Activated naive CD8-positive, alpha-beta T cell treated with anti-CD3 and anti-CD28 coated beads, Interleukin-2, amount 50 U/mL, for 16 hours (primary cell): ENCODE results near the gene CELF2.

Source experiments
- DNase-seq: peaks from one replicate; pipeline ENCODE4 v3.0.0-alpha.2; 2020; ENCODE audit warnings: low read depth, low spot score

CELF2 gene

DNA sequence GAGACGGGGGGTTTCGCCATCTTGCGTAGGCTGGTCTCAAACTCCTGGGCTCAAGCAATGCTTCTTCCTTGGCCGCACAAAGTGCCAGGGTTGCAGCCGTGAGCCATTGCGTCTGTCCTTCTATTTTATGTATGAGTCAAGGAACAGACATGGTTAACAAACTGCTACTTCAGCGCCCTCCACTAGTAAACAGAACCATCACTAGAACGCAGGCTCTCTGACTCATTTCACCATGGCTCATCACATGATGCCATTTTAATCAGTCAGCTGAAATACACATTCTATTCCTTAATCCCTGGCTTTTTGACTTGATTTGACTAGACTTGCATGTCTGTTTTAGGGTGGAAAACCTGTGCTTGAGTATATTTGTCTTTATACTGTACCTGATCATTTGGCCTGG, 41.3 kb downstream of the CELF2 start:
- no peak for DNase-seq

DNA sequence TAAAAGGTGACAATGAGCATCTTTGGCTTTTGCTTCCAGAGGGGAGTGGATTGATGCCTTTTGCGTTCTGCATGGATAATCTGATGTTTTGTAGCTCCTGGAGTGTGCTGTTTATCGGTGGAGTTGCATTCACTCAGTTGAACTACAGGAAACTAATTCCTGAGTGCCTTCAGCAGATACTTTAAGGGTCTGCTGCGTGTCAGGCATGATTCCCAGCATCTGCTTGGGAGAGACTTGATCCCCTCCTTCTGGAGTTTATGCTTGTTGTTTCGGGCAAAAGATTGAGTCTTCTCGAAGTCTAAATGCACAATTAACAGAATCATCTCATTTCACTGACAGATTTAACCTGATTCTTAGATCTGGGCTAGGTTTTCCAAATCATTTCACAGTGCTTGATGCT, 46.2 kb downstream of the CELF2 start:
- no peak for DNase-seq

DNA sequence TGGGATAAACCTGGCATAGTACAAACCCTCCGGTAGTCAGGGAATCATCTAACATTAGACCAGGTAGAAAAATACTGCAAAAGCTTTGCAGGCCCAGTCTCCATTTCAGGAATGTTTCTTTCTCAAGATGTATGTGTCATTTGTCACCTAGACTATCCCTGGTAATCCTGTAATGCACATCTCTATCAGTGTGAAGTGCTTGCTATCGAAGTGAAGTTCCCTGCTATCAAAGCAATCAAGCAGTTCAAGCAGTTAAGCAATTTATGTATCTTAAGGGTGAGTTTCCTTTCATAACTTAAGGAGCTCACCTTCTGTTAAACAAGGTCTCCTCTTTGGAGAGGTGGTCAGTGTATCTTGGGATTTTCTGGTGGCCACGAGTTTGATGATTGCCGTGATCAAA, 47.2 kb downstream of the CELF2 start:
- no peak for DNase-seq

DNA sequence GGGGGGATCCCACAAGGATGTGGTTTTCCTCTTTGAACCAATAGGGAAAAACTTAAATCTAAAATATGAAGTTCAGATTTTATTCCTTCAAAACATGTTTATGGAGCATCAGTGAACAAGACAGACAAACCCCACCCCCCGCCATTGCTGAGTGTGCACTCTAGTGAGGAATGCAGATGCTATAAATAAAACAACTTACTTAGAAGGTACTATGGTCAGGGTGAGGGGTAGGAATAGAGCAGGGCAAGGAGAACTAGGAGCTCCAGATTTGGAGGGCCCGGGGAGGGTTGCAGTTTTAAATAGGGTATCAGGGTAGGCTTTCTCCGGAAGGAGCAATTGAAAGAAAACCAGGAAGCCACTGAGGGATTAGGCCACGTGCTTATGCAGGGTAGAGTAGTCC, 47.9 kb downstream of the CELF2 start:
- no peak for DNase-seq

DNA sequence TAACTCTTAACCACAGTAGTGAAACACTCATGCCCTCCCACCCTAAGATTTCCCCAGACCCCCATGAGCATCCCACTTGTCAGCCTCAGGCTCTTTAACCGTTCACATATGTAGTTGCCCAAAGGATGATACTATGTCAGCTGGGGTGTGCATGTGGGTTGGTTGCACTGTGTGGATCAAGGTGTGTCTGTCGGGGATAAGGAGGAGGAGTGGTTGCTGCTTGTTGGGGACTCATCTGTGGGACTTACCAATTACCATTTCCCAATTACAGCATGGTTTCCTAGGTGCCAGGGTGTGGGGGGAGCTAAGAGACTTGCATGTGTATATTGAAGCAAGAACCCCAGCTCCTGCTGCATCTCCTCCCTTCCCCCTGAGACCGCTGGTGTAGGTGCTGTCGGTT, 48.8 kb downstream of the CELF2 start:
- no peak for DNase-seq

DNA sequence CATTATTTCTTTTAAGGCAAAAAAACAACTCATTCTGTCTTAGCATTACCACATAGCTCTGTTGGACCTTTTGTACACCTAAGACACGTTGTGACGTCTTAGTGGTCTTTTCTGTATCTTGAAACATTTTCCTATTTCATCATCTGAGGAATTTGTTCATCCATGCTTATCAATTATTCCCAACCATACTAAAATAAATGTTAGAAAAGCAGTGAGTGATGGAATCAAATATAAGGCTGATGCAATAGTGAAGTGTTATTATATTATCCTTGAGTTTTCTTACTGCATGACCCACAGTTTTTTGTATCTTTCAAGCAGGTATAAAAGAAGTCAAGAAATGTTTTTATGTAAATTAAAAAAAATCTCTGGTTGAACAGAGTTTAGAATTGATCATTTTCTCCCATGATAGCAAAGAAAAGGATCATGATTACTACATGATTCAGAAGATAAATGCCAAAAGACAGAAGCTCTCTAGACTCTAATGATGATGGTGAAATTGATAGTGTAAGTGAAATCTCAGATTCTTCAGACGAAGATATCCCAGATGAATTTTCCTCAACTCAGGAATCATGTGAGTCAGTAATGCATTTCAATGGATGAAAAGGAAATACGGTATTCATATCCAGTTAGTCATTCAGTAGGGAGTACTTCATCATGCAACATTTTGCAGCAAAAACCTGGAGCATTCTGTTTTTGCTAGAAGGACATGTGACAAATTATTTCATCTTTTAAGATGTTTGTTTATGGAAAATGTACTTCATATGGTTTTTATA, 51.4 kb downstream of the CELF2 start:
- DNase-seq: no peak

DNA sequence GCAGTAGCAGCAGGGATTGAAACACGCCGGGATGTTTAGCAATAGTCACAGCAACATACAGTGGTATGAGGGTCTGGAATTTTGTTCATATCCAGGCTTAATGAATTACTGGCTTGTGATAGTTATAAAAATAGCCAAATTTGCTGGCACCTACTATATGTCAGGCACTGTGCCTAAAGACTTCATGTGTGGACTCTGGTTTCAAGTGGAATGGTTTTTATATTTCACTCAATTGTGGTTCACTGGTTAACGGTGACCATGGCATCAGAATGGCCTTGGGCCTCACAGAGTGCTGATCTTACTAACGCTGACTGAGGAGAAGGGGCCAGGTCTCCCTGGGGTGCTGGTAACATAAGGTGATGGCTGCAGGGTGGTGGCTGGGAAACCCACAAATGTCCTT, 55.7 kb downstream of the CELF2 start:
- no peak for DNase-seq

DNA sequence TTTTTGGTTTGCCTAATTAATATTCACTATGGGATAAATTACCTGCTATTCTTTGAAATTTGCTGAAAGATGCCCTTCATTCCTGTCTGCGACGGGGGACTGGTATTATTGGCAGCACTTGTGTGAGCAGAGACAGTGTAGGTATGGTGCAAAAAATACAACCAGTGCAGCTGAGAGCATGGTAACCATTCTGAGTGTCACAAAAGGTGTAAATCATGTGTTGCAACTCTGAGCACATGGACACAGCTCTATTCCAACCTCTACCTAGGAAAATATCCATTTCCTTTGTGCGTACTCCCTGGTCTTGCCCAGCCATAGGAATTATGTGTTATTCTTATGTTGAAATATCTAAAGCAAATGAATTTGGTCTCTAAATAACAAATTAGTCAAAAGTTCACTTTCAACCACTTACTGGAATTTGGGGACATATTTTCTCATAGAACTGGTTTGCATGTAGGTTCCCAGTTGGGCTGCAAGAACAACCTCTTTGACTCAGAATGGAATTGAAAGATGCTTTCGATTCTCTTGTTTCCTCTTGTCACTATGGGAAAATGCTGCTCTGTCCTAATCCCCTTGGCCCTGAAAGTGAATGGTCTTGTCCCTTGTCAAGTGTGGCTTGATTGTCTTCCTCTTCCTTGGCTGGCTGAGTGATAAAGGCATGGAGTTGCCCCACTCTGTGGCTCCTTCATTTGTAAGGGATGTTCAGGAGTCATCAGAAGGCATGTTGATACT, 57.0 kb downstream of the CELF2 start:
- no peak for DNase-seq

DNA sequence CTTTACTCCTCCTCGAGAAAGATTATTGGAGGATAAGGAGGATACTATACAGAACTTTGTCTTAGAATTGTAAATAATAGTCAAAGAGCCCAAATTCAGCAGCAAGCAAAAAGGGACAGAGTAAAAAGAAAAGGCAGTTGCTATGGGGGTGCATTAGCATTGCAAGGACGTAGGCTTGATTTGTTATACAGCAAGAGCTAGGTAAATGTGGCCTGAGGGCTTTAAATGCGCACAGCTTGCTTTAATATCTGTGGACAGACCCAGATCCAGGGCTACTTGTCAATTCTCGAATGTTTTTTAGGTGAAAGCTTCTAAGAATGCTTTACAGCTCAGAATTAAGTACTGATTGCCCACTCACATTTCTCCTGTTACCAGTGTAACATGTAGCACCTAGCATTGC, 58.5 kb downstream of the CELF2 start:
- DNase-seq: no peak

DNA sequence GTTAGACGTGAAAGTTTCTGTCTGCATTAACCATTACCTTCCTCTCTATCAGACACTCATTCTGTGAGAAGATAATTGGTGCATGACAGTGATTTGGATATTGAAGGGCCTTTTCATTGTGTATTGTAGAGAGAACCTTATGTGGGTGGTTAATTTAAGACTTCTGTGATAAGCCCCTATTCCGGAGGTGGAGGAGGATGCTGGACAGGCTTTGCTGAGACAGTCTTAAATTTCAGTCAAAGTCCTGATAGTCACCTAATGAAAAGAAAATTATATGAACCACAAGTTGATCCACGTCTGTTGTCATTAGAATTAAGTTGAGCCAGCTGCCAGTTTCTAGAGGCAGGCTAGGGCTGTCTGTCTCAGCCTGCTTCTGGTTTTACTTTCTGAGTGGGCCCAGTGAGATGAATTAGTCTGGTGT, 62.9 kb downstream of the CELF2 start:
- no peak for DNase-seq

DNA sequence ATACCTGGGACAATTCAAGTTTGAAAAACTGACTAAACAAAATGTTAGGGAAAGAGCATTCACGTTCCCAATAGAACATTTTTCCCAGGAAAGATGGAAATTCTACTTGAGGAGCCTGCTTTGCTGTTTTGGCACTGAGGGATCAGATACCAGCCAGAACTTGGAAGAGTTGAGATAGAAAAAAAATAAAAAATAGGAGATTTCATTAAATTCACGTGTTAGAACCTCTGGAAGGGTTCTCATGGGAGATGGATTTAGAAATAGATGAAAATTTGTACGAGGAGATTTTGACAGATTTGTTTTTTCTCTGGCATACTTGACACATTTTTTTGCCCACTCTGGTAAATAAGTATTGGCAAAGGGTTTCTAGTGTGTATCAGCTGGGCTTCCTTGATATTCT, 63.7 kb downstream of the CELF2 start:
- no peak for DNase-seq

DNA sequence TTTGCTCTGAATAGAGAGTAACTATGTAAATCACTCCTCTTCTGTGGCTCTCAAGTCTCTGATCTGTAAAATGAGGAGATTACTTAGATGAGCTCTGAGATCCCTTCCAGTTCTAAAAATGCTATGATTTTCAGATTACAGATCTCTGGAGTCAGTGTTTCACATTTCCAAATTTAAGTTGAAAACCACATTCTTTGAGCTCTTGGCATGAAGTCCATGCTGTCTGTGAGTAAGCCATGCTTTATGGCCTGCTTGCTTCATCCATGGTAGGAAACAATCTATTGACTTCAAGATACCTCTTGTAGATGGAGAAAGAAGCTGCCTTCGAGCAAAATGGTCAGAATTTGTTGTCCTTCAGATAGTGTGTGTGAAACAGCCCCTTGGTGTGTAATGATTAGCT, 64.9 kb downstream of the CELF2 start:
- no peak for DNase-seq

DNA sequence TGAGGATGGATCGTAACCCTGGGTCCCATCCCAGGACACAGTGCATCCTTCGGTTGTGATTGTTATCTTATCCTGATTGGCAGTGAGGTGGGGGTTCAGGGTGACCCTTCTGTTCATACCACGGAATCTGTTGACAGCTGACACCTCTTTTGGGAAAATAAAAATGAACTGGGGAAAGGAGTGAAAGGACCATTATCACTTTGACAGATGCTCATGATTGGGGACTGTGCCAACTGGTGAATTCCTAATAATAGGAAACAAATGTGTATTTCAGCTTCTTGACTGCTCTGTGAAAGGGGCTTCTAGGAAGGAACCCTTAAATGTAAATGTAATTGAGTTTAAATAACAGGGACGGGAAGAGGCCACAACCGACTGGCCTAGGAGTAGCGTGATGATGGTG, 65.4 kb downstream of the CELF2 start:
- DNase-seq: no peak

DNA sequence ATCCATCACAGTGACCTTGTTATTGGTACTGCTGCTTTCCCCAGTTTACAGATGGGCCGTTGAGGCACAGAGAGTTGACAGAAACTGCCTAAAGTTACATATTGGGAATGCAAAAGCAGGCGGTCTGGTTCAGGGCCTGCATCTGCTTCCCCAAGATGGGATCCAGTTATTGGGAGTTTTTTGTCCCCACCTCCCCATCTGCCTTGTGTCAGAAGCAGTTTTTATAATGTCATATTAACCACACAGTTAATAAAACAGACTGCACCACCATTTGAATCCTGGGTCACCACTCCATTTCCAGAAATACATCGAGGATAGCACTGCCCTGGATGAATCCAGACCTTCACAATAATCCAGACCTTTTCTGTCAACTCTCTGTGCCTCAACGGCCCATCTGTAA, 67.9 kb downstream of the CELF2 start:
- no peak for DNase-seq

DNA sequence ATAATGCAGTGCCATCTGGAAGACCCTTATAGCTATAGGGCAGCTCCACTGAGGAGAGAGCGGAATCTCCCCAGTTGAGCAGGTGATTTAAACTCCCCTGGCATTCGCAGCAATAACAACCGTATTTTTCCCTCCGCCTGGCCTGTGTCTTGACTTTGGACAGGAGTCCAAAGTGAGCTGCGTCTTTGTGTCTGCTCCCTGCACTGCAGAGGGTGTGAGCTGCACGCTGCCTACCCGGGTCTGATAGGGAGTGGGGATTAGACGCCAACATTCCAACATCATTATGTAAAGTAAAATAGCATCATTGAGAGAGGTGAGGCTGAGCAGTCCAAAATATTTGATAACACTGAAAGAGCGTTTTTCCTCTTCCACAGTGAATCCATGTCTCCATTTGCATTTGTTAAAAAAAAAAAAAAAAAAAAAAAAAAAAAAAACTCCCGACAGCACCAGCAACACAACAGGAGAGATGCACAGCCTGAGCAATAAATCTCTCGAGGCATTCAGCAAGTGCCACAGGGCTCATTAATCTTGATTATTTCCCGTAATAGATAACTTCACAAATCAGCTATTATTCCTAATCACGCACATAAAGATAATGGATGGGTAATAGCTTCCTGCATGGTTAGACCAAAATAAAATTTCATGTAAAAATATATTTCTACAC, 68.6 kb downstream of the CELF2 start:
- no peak for DNase-seq

DNA sequence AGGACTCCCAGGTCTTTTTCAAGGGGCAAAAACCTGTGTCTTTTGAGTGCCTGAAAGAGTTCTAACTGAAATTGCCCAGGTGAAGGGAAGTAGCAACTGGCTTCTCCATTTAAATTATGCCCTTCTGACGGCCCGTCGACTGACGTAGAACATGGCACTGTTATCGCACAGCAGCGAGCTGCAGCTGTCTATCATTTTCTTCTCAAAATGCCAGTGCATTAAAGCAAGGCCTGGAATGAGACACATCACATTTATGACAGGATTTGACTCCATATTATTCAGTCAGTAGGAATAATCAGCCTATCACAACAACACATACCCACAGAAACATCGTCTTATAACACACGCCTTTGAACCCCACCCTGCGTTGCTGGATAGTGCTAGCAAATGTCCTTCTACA, 69.7 kb downstream of the CELF2 start:
- no peak for DNase-seq

DNA sequence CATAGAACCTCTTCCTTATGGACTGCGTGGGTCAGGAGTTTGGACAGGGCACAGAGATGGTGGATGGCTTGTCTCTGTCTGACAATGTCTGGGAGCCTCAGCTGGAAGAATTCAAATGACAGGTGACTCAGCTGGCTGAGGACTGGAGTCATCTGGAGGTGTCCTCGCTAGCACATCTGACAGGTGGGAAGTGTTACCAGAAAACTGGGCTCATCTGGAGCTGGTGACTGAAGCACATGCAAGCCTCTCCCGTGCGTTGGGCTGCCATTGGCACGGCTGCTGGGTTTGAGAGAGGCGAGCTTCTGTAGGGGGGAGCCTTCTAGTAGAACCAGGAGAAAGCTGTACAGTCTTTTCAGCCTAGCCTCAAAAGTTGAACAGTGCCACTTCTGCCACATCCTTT, 71.0 kb downstream of the CELF2 start:
- no peak for DNase-seq

DNA sequence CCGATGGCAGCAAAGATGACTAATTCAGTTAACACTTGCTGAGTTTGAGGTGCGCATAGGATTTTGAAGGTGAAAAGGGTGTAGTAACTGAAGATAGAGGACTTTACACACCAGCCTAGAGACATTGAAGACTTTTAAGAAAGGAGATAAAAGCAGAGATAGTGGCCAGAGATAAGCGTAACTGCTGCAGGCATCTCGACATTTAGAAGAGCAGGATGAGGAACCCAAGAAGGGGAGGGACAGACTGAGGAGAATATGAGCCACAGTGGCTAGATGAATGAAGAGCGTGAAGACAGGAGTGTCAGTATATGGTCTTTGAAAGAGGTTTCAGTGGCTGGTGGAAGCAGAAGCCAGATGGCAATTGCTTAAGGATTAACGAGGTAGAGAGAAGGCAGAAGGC, 71.6 kb downstream of the CELF2 start:
- no peak for DNase-seq

DNA sequence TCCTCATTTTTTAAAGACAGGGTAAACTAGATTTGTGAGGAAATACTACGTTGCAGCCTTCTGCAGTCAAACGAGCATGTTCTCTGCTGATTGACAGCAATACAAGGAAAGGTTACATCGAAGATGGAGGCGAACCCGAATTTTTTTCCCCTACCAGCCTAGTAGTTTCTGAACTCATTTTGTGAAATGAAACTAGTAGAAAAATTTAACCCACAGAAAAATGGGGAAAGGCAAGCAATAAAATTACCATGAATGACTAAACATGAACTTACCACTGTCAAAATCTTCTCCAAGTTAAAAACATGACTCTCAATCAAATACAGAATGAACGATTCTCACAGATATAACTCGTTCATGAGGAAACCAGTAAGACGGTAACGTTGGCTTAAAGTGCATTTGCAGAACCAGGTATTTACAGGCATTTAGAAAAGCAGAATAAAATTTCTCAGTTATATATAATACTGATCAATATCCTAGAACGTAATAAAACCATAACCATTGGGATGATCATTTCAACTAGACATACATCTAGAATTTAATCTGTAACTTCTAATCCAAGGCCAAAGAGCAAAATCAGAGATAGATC, 73.9 kb downstream of the CELF2 start:
- no peak for DNase-seq

DNA sequence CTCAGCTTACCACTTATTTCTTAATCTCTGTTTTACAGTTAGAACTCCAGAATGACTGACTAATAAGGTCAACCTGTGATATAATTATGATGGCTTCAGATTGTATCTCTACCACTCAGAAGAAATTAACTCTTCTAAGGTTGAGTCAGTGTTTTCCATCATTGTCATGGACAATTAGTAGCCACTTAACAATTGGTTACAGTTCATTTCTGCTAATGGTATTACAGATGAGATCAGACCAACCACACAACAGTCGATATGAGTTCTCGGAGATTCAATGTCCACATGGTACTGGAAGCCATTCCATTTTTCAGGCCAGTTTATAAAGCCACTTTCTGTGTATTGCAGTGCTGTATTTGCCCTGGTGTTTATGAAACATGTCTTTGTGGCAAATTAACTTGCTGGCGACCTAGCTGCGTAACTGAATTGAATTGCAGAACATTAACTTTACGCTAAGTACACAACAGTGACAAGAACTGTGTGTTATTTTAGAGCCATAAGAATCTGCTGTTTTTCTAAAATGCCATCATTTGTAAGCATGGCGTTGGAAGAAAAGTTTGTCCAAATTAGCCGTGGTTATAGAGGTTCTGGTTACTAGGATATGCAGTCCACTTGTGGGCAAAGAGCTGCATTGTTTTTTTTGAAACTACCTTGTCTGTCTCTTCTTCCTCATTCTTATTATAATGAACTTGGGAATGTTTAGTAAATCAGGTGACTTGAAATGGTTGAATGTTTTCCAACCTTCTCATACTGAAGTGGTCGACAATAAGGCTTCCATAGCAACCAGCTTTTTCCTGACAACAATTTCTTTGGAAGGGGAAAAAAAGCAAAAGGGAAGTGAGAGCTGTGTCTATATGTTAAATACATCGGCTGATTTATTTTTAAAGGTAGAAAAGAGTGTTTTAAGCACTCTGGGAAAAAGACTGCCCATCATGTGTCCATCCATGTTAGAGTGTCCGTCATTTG, 76.4 kb downstream of the CELF2 start:
- DNase-seq: no peak

DNA sequence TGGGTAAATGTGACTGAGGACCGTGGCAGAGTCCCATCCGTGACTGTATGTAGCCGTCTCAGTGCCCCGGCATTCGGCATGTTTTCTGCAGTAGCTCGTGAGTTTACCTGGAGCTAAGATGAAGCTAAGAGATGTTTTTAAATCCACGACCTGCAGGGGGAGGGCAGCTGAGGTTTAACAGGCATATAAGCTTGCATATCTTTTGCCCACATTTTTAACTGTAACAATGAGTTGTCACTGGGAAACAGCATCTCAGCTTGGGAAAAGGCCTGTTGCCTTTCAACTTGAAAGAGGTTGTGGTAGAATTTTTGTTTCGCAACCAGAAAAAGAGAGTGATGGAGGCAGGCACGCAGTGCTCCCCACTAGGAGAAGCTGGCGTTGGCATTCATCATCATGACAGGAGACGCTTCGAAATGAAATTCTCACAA, 77.7 kb downstream of the CELF2 start:
- no peak for DNase-seq
